BJ (cell line): ENCODE measurements around the gene CCDC102A. TPM values are rescaled to one million over a fixed set of nuclear protein-coding genes. Genes with fewer than 3 reads are reported as not detected.

ENCODE experiments used
- CTCF ChIA-PET: fragments of 350-600 bp; formaldehyde crosslinking; extraction: SDS; loops from one replicate; lab custom pipeline; 2021; ENCODE audit warnings: antibody characterized with exemption, inconsistent platforms; lab: Yijun Ruan, JAX
- POLR2A ChIA-PET: fragments of 300-600 bp; sonication (Branson Sonifier 250); formaldehyde crosslinking; extraction: SDS; loops from one replicate; lab custom pipeline; 2021; ENCODE audit warnings: antibody characterized with exemption; lab: Charles Lee
- DNase-seq: peaks from one replicate; pipeline ENCODE4 v3.0.0-alpha.2; 2011; ENCODE audit warnings: low read depth
- H3K27me3 ChIP-seq: 2 replicates; pipeline ENCODE4 v1.6.0; 2011; ENCODE audit warnings: low read length; ENCODE audit not compliant: control insufficient read depth, insufficient read depth
- H3K36me3 ChIP-seq: 2 replicates; pipeline ENCODE4 v1.5.1; 2011; ENCODE audit warnings: low read length; ENCODE audit not compliant: control insufficient read depth, insufficient read depth
- H3K4me3 ChIP-seq: 2 replicates; pipeline ENCODE4 v1.5.1; 2011; ENCODE audit warnings: low read depth, mild to moderate bottlenecking, control low read depth, low read length
- polyA plus RNA-seq: library from polyadenylated mRNA; depleted of rRNA; stranded (reverse); fragments of >200 nt; gene quantifications from 2 replicates; pipeline ENCODE4 v1.2.3, GENCODE V29; 2011
- TF ChIP-seq, protein P1 (sequence below): IDR thresholded peaks from 2 replicates; pipeline ENCODE4 v1.5.1; 2011; ENCODE audit warnings: low read depth, mild to moderate bottlenecking, control low read depth, inconsistent platforms, low read length, moderate library complexity; ENCODE audit not compliant: insufficient read depth

The CCDC102A gene
- polyA plus RNA-seq, 1 experiment, result 13.6 TPM

DNA sequence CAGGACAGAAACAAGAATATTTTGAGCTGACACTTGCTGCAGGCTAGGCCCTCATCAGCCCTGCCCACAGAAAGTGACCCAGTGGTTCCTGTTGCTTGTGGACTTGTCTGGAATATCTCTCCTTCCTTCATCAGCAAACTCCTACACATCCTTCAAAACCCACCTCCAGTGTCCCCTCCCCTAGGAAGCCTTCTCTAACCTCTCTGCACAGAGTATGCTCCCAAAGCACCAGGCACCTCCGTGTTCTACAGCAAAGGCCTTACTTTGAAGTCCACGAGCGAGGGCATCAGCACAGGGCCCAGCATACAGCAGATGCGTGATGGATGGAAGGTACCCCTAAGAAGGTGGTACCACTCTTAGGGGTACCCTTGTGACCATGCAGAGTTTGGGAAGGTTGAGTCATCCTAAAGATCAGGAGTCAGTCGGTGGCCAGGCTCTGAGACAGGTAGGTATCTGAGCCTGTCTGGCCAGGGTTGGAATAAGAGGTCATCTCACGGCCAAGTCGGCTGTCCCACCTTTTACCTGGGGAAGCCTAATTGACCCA is 2.0 kb downstream of the CCDC102A start:
- no peaks in the 10 kb centered on the region for H3K36me3 ChIP-seq
- TF ChIP-seq, protein P1, sequence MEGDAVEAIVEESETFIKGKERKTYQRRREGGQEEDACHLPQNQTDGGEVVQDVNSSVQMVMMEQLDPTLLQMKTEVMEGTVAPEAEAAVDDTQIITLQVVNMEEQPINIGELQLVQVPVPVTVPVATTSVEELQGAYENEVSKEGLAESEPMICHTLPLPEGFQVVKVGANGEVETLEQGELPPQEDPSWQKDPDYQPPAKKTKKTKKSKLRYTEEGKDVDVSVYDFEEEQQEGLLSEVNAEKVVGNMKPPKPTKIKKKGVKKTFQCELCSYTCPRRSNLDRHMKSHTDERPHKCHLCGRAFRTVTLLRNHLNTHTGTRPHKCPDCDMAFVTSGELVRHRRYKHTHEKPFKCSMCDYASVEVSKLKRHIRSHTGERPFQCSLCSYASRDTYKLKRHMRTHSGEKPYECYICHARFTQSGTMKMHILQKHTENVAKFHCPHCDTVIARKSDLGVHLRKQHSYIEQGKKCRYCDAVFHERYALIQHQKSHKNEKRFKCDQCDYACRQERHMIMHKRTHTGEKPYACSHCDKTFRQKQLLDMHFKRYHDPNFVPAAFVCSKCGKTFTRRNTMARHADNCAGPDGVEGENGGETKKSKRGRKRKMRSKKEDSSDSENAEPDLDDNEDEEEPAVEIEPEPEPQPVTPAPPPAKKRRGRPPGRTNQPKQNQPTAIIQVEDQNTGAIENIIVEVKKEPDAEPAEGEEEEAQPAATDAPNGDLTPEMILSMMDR, result no peak

GRCh38 chr16:57533431-57534336 is 2.7 kb downstream of the CCDC102A start:
- CTCF ChIA-PET, result interaction anchor here (2.1 to 2.7 kb wide), 2 partner anchors 14 to 116 kb away, joined by 12 to 13 read pairs; no protein-coding TSS in a partner anchor
- POLR2A ChIA-PET, result no interaction called here
- TF ChIP-seq, protein P1, result no peak
- Histone ChIP-seq H3K36me3 (no peaks in the 10 kb centered on the region), H3K4me3 (no peak overlapping the region), H3K27me3 (peaks cover 3% of the 10 kb centered on the region; the same call in 1 of the 2 replicates)
- no peak for DNase-seq

More for the DNA sequence above, 2.0 kb downstream of the CCDC102A start:
- H3K27me3 ChIP-seq, result peaks cover 5% of the 10 kb centered on the region; the same call in 1 of the 2 replicates
- ChIA-PET POLR2A (no interaction called here), CTCF (interaction anchor here (1.2 to 2.1 kb wide), 2 partner anchors 14 to 42 kb away, joined by 4 to 13 read pairs; no protein-coding TSS in a partner anchor)
- DNase-seq, result no peak
- H3K4me3 ChIP-seq, result no peak overlapping the region

DNA sequence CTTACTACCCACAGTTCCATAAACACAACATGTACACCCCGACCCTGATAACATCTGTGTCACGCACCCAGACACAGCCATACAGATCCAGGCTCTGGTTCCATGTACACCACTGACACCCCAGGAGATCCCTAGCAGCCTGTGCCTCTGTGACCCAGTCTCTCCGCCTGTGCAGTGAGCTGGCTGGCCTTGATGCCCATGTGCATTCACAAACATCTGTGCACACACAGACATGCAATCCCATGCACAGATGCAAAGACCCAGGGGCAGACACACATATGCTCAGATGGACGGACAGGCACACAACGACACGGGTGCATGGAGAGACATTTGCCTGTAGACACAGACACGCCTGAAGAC is 4.1 kb downstream of the CCDC102A start:
- DNase-seq, result no peak
- H3K4me3 ChIP-seq, result no peak overlapping the region
- CTCF ChIA-PET, result interaction anchor here (0.8 to 2.7 kb wide), 3 partner anchors 13 to 114 kb away, joined by 4 to 12 read pairs (median 10); partner anchors contain the start of gene POLR2C
- POLR2A ChIA-PET, result no interaction called here
- TF ChIP-seq, protein P1, result no peak
- no peaks in the 10 kb centered on the region for H3K27me3 ChIP-seq
- H3K36me3 ChIP-seq, result no peaks in the 10 kb centered on the region; the same call in 1 of the 2 replicates

DNA sequence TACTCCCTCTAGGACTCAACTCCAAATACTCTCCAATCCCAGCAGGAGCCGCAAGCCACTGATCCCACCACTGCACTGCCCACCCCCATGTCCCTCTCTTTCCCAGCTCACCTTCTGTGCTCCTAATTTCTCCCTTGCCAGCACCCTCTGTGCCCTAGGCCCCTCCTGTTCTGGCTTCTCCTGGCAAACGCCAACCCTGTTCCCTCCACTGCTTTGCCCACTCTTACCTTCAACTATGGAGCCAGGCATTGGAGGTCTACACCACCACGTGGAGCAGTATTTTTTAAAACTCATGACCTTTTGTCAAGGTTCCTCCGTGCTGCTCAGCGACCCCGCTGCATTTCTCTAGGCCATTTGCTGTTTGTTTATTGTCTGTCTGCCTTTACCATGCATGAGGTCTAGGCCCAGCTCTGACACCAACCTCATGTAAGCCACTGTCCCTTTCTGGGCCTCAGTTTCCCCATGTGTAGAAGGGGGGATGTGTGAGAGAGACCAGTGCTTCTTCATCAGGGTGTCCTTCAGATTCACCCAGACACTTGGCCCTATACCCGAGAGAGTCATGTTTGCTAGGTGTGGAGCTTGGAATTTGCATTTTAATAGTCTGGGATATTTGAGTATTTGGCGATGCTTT is 4.6 kb downstream of the CCDC102A start:
- DNase-seq, result no peak
- Histone ChIP-seq H3K27me3 (no peaks in the 10 kb centered on the region), H3K4me3 (no peak overlapping the region), H3K36me3 (no peaks in the 10 kb centered on the region; the same call in 1 of the 2 replicates)
- ChIA-PET CTCF (interaction anchor here (1.6 to 2.7 kb wide), 2 partner anchors 12 to 114 kb away, joined by 10 to 12 read pairs; no protein-coding TSS in a partner anchor), POLR2A (no interaction called here)
- TF ChIP-seq, protein P1, result no peak

DNA sequence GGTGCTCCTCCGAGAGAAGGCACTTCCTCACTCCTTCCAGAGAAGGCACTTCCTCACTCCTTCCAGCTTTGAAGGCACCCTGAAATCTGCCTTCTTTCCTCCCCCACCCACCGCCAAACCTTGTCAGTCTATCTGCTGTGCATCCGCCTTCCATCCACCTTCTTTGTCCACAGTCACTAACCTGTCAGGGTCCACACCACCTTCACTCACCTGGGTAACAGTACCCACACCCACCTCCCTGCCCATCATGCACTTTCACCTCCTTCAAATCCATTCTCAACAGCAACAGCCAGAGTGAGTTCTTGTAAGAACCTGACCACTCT is 5.2 kb downstream of the CCDC102A start:
- no peaks in the 10 kb centered on the region; the same call in 1 of the 2 replicates for H3K36me3 ChIP-seq
- H3K27me3 ChIP-seq, result no peaks in the 10 kb centered on the region
- TF ChIP-seq, protein P1, result no peak
- DNase-seq, result no peak
- POLR2A ChIA-PET, result no interaction called here
- no peak overlapping the region for H3K4me3 ChIP-seq
- CTCF ChIA-PET, result interaction anchor here (2.7 kb wide), 1 partner anchor 113 kb away, joined by 12 read pairs; no protein-coding TSS in a partner anchor
